K562 (cell line): ENCODE results near the gene GLIS2. TPM values are rescaled to one million over a fixed set of nuclear protein-coding genes. Genes with fewer than 3 reads are reported as not detected.
A peak's percentile ranks its signal among the peaks of the same experiment; 100 is the strongest.

Experiments used
- ATAC-seq: fragments of 200-7000 bp; cut with Tn5 transposase; 3 replicates; pipeline ENCODE4 v1.9.1; 2020; ENCODE audit warnings: moderate library complexity
- BruUV-seq: library from RNA; stranded (reverse); fragments of 400-500 nt; replicated peaks from 2 replicates; lab custom pipeline; 2021; lab: Mats Ljungman, UMichigan
- CTCF ChIA-PET: fragments of 300-600 bp; formaldehyde crosslinking; extraction: SDS; loops from one replicate; lab custom pipeline; 2021; ENCODE audit warnings: low intra/inter-chr PET ratio; lab: Yijun Ruan, JAX
- POLR2A ChIA-PET: fragments of 300-600, 350-650 bp; sonication (Branson Sonifier 250); formaldehyde crosslinking; extraction: SDS; loops from one replicate; lab custom pipeline; 2021; ENCODE audit warnings: antibody characterized with exemption, inconsistent platforms; lab: Yijun Ruan, JAX
- DNase-seq, 4 experiments: peaks; one replicate each; pipeline versions ENCODE4 v3.0.0 to v3.0.0-alpha.2; 2011 to 2018; ENCODE audit warnings: low spot score in 3 of 4, mixed read lengths in 3 of 4; ENCODE audit errors: extremely low read depth in 1 of 4
- FAIRE-seq: peaks from 2 replicates; lab custom pipeline; 2011; peaks lifted over from hg19 to GRCh38; lab: Jason Lieb, UNC
- H2AFZ ChIP-seq: 2 replicates; pipeline ENCODE4 v1.6.0; 2011; ENCODE audit warnings: low read depth, low read length, control low read depth, inconsistent platforms
- H3K27ac ChIP-seq: fragments of 200-600 bp; 3 replicates; pipeline ENCODE4 v1.8.0; 2011; ENCODE audit warnings: low read depth, mild to moderate bottlenecking, control low read depth, inconsistent platforms, low read length, moderate library complexity, mixed read lengths; ENCODE audit errors: extremely low read depth
- H3K27me3 ChIP-seq, 2 experiments: fragments of 300-600 bp in 1 of 2; 2 replicates in 1 of 2; 3 replicates in 1 of 2; pipeline versions ENCODE4 v1.6.0 to v1.8.0; 2011; ENCODE audit warnings: inconsistent platforms in 2 of 2, low read length in 2 of 2, mild to moderate bottlenecking in 1 of 2, mixed read lengths in 1 of 2, moderate library complexity in 1 of 2; ENCODE audit not compliant: control insufficient read depth in 2 of 2, insufficient read depth in 2 of 2
- H3K36me3 ChIP-seq: fragments of 300-600 bp; 3 replicates; pipeline ENCODE4 v1.8.0; 2011; ENCODE audit warnings: mild to moderate bottlenecking, low read length, inconsistent platforms; ENCODE audit not compliant: control insufficient read depth, insufficient read depth
- H3K4me1 ChIP-seq, 2 experiments: fragments of 200-600 bp in 1 of 2; replicated peaks in 1 of 2; 2 replicates in 1 of 2; 3 replicates in 1 of 2; pipeline versions ENCODE4 v1.5.1 to v1.8.0; 2011; ENCODE audit warnings: inconsistent platforms in 2 of 2, low read length in 2 of 2, mild to moderate bottlenecking in 1 of 2, mixed read lengths in 1 of 2, moderate library complexity in 1 of 2; ENCODE audit not compliant: control insufficient read depth in 2 of 2, insufficient read depth in 2 of 2
- H3K4me2 ChIP-seq: 2 replicates; pipeline ENCODE4 v1.6.1; 2011; ENCODE audit warnings: low read length, control low read depth, inconsistent platforms, mixed read lengths; ENCODE audit not compliant: insufficient read depth
- H3K4me3 ChIP-seq: fragments of 200-600 bp; sonication (generic), shearing (Covaris generic); 2 replicates; pipeline ENCODE4 v1.5.1; 2016; ENCODE audit warnings: control low read depth, inconsistent platforms
- H3K79me2 ChIP-seq: fragments of 200-600 bp; 3 replicates; pipeline ENCODE4 v1.8.0; 2011; ENCODE audit warnings: low read length, inconsistent platforms; ENCODE audit not compliant: control insufficient read depth, insufficient read depth
- H3K9ac ChIP-seq, 2 experiments: 2 replicates each; pipeline versions ENCODE4 v1.6.0 to v1.6.1; 2011; ENCODE audit warnings: low read depth in 2 of 2, low read length in 2 of 2, control low read depth in 1 of 2, inconsistent platforms in 1 of 2, mild to moderate bottlenecking in 1 of 2, mixed read lengths in 1 of 2; ENCODE audit not compliant: insufficient read depth in 1 of 2
- H3K9me1 ChIP-seq: one replicate; pipeline ENCODE4 v1.6.0; 2011; ENCODE audit warnings: inconsistent platforms, mild to moderate bottlenecking, low read length, moderate library complexity; ENCODE audit not compliant: control insufficient read depth, insufficient read depth
- H3K9me3 ChIP-seq: replicated peaks from 2 replicates; pipeline ENCODE4 v1.5.1; 2011; ENCODE audit warnings: low read depth, low read length, inconsistent platforms; ENCODE audit not compliant: control insufficient read depth, insufficient read depth
- H4K20me1 ChIP-seq: replicated peaks from 2 replicates; pipeline ENCODE4 v1.6.1; 2011; ENCODE audit warnings: low read length, inconsistent platforms, mixed read lengths; ENCODE audit not compliant: control insufficient read depth, insufficient read depth
- FIP1L1 ChIP-seq: fragments of 200-400 bp; formaldehyde crosslinking; IDR thresholded peaks from 2 replicates; pipeline ENCODE4 v1.6.1; 2018; ENCODE audit warnings: mild to moderate bottlenecking, low read depth, low read length; ENCODE audit not compliant: poor library complexity, severe bottlenecking
- HNRNPL ChIP-seq: fragments of 200-400 bp; formaldehyde crosslinking; IDR thresholded peaks from 2 replicates; pipeline ENCODE4 v1.6.1; 2017; ENCODE audit warnings: low read depth, mild to moderate bottlenecking, low read length
- POLR2G ChIP-seq: fragments of 200-400 bp; formaldehyde crosslinking; IDR thresholded peaks from 2 replicates; pipeline ENCODE4 v1.6.1; 2017; ENCODE audit warnings: low read depth, mild to moderate bottlenecking, antibody characterized with exemption, low read length, moderate library complexity
- ZKSCAN1 ChIP-seq: fragments of 150-350 bp; IDR thresholded peaks from 2 replicates; pipeline ENCODE4 v1.6.1; 2016; ENCODE audit warnings: low read depth, low read length
- ZNF76 ChIP-seq: fragments of 250-450 bp; sonication (Bioruptor Pico); IDR thresholded peaks from 2 replicates; pipeline ENCODE4 v1.4.0; 2020; ENCODE audit warnings: mild to moderate bottlenecking, moderate library complexity, borderline replicate concordance
- WGBS: fragments of 100-300 bp; shearing (Covaris generic); methylation state at CpG from one replicate; pipeline ENCODE4 v1.1.6; 2016; ENCODE audit warnings: low coverage, mixed read lengths; ENCODE audit not compliant: insufficient coverage; ENCODE audit errors: missing lambda C conversion rate; 5-methylcytosine and 5-hydroxymethylcytosine counted together
- in situ Hi-C: fragments of 300-500 bp; cut with MboI; formaldehyde crosslinking; loops from 4 replicates; pipeline ENCODE4 v1.15.0; 2018; ENCODE audit warnings: inconsistent platforms, mixed read lengths
- intact Hi-C: fragments of 100-400 bp; cut with micrococcal nuclease; formaldehyde crosslinking; loops from 2 replicates; pipeline ENCODE4 v1.14.2; 2022
- polyA plus RNA-seq, 8 experiments: library from polyadenylated mRNA; depleted of rRNA in 4 of 8; stranded (reverse) in 5 of 8; unstranded in 3 of 8; fragments of >200 nt; fragmentation: Nextera tagmentation in 2 of 8; fragmentation: Illumina TruSeq in 1 of 8; extraction: Ambion mirVana in 2 of 8; extraction: Trizol in 1 of 8; gene quantifications; 2 replicates each; pipeline versions ENCODE4 v1.2.1 to v1.2.3, GENCODE V29; 2011 to 2014; ENCODE audit warnings: inconsistent platforms in 1 of 8, missing spikeins in 1 of 8
- total RNA-seq, 7 experiments: library from RNA; depleted of rRNA in 6 of 7; stranded (reverse); fragments of >200 nt in 6 of 7; fragmentation: Illumina TruSeq in 2 of 7; extraction: Trizol in 2 of 7; gene quantifications; 2 replicates each; pipeline versions ENCODE4 v1.2.1 to v1.2.3, GENCODE V29; 2011 to 2021; ENCODE audit warnings: low replicate concordance in 1 of 7
- TF ChIP-seq, protein P1 (sequence below): sonication (generic); formaldehyde crosslinking; IDR thresholded peaks from 2 replicates; pipeline ENCODE4 v1.8.0; 2022; ENCODE audit warnings: missing genetic modification reagents, mild to moderate bottlenecking, borderline replicate concordance

Gene GLIS2
- total and polyA plus RNA-seq, 9 of the 15 experiments (the other 6 are each of a cell fraction or from before 2014, with no cell fraction given): 0.10 to 9.0 (median 0.57) TPM

DNA sequence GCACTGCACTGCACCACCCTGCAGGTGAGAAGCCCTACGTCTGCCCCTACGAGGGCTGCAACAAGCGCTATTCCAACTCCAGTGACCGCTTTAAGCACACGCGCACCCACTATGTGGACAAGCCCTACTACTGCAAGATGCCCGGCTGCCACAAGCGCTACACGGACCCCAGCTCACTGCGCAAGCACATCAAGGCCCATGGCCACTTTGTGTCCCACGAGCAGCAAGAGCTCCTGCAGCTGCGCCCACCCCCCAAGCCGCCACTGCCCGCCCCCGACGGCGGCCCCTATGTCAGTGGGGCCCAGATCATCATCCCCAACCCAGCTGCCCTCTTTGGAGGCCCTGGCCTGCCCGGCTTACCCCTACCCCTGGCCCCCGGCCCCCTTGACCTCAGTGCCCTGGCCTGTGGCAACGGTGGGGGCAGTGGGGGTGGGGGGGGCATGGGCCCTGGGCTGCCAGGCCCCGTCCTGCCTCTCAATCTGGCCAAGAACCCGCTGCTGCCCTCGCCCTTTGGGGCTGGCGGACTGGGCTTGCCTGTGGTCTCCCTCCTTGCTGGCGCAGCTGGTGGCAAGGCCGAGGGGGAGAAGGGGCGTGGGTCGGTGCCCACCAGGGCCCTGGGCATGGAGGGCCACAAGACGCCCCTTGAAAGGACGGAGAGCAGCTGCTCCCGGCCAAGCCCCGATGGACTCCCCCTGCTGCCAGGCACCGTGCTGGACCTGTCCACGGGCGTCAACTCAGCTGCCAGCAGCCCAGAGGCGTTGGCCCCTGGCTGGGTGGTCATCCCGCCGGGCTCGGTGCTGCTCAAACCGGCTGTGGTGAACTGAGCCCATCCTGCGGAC is 21.1 kb downstream of the GLIS2 start:
- ChIA-PET POLR2A (interaction anchor here (0.6 kb wide), 3 partner anchors 9 to 20 kb away, joined by 3 to 4 read pairs (median 3); no protein-coding TSS in a partner anchor), CTCF (no interaction called here)

More for the DNA sequence above, 21.1 kb downstream of the GLIS2 start:
- intact Hi-C loops (no loop called here), in situ Hi-C loops (no loop called here)
- TF ChIP-seq ZNF76 (CRISPR knock-in tag): no peak
- TF ChIP-seq ZKSCAN1: peak; percentile 65; the same call in 1 of the 2 replicates
- peak; percentile 67 for TF ChIP-seq HNRNPL
- peak; percentile 43 for TF ChIP-seq FIP1L1
- TF ChIP-seq, protein P1, sequence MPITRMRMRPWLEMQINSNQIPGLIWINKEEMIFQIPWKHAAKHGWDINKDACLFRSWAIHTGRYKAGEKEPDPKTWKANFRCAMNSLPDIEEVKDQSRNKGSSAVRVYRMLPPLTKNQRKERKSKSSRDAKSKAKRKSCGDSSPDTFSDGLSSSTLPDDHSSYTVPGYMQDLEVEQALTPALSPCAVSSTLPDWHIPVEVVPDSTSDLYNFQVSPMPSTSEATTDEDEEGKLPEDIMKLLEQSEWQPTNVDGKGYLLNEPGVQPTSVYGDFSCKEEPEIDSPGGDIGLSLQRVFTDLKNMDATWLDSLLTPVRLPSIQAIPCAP: no peak
- peak; percentile 55; the same call in 1 of the 2 replicates for TF ChIP-seq POLR2G
- Histone ChIP-seq H3K79me2 (peaks cover 13% of the 10 kb centered on the region), H3K9me3 (no peaks in the 10 kb centered on the region), H3K9ac (peak overlapping the region in 1 of 2 experiments; percentile 35; a peak in 1 of 4 replicates), H3K9me1 (no peaks in the 10 kb centered on the region), H3K36me3 (peaks cover 61% of the 10 kb centered on the region; the same call in 2 of the 3 replicates), H2AFZ (no peak overlapping the region), H3K4me2 (no peak overlapping the region), H4K20me1 (peaks cover 3% of the 10 kb centered on the region; the same call in 1 of the 2 replicates), H3K4me3 (no peak overlapping the region), H3K4me1 (peaks cover 0 to 65% of the 10 kb centered on the region in 2 experiments; a peak in 2 of 5 replicates), H3K27me3 (no peaks in the 10 kb centered on the region), H3K27ac (no peak overlapping the region)
- BruUV-seq: no TSS peak
- 95% methylated on average over 24 of the region's 41 CpGs for WGBS
- FAIRE-seq: no peak
- DNase-seq: no peak
- ATAC-seq: no peak
